Fibroblast of pulmonary artery (primary cell): ENCODE data around the gene BCL2L1.
A peak's percentile ranks its signal among the peaks of the same experiment; 100 is the strongest.

ENCODE experiments used
- DNase-seq: peaks from one replicate; pipeline ENCODE4 v3.0.0-alpha.2; 2010; ENCODE audit warnings: low read depth
- H3K4me3 ChIP-seq: replicated peaks from 2 replicates; pipeline ENCODE4 v1.5.1; 2011; ENCODE audit warnings: low read depth, mild to moderate bottlenecking, control low read depth, low read length, moderate library complexity
- TF ChIP-seq, protein P1 (sequence below): IDR thresholded peaks from 2 replicates; pipeline ENCODE4 v1.5.1; 2011; ENCODE audit warnings: mild to moderate bottlenecking, control low read depth, low read length, inconsistent platforms; ENCODE audit errors: missing control alignments

Gene BCL2L1

DNA sequence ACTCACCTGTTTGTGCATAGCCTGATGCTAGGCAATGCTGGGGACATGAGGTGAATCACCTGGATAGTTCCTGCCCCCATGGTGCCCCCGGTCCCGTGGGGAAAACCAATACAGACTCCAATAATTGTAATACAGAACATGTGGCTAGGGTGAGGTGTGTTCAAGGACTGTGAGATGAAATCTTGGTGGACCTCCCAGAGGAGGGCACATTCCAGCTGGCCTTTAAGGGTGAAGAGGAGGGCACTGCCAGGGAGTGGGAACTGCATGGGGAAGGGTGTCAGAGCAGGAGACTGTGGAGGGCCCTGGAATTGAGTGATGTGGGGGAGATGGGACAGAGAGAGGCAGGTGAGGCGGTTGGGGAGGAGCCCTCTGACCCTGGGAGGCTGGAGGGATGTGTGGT lies 82.4 kb downstream of the BCL2L1 start:
- H3K4me3 ChIP-seq = no peak overlapping the region
- TF ChIP-seq, protein P1, sequence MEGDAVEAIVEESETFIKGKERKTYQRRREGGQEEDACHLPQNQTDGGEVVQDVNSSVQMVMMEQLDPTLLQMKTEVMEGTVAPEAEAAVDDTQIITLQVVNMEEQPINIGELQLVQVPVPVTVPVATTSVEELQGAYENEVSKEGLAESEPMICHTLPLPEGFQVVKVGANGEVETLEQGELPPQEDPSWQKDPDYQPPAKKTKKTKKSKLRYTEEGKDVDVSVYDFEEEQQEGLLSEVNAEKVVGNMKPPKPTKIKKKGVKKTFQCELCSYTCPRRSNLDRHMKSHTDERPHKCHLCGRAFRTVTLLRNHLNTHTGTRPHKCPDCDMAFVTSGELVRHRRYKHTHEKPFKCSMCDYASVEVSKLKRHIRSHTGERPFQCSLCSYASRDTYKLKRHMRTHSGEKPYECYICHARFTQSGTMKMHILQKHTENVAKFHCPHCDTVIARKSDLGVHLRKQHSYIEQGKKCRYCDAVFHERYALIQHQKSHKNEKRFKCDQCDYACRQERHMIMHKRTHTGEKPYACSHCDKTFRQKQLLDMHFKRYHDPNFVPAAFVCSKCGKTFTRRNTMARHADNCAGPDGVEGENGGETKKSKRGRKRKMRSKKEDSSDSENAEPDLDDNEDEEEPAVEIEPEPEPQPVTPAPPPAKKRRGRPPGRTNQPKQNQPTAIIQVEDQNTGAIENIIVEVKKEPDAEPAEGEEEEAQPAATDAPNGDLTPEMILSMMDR = no peak
- DNase-seq = no peak

DNA sequence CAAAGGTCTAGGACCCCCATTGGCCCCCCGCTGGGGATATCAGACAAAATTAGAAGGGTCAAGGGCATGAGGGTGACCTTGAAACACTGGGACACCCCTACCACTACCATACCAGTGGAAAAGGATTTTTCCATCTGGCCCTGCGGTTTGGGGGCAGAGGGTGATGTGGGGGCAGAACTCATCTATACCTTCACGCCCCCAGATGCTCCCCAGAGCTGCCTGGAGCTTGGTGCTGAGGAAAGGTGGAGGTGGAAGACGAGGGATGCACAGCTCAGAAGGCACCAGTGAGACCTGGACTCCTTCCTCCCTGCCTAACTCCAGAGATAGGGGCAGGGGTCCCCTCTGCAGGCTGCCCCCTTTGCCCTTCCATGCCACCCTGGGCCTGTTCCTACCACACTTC lies 83.9 kb downstream of the BCL2L1 start:
- no peak overlapping the region for H3K4me3 ChIP-seq
- TF ChIP-seq, protein P1 = no peak
- DNase-seq = no peak

DNA sequence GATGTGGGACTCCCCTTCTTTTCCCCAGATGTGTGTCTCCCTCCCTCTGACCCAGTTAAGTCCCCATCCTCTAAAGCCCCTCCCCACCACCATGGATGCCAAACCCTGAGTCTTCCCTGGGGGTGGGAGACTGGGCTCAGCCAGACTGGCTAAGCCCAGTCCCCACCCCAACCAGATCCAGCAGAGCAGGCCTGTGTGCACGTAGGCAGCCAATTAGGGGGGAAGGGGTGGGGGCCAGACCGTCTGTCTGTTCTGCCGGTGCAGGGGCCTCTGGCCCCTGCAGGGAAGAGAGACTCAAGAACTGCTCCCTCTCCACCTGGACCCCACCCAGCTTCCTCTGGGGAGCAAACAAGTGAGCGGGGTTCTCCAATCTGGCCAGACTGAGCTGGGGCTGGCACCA lies 84.4 kb downstream of the BCL2L1 start:
- H3K4me3 ChIP-seq = no peak overlapping the region
- no peak for DNase-seq
- TF ChIP-seq, protein P1 = no peak

DNA sequence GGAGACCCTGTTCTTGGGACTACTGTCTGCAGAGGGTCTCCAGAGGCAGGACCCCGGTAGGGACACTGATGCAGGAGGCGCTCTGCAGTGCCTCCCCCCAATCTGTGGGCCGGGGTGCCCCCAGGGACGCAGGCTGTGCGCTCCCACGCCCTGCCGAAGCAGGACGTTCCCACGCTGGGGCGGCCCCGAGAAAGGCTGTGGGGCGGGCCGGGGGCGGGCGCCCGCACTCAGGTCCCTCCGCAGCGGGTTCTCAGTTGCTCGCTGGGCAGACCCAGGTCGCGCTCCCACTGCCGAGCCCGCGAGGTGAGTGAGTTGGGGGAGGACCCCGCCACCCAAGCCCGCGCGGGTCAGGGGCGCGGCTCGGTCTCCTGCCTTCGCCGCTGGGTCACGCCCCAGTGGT lies 85.0 kb downstream of the BCL2L1 start, which contains the start of gene COX4I2:
Gene COX4I2 (plus strand): TSS at position 253 of the 400 bp plus-strand sequence. CDS start 1,106 bp downstream, outside the sequence.
- TF ChIP-seq, protein P1 = no peak
- H3K4me3 ChIP-seq = no peak within 1 kb of the TSS
- DNase-seq = no peak

DNA sequence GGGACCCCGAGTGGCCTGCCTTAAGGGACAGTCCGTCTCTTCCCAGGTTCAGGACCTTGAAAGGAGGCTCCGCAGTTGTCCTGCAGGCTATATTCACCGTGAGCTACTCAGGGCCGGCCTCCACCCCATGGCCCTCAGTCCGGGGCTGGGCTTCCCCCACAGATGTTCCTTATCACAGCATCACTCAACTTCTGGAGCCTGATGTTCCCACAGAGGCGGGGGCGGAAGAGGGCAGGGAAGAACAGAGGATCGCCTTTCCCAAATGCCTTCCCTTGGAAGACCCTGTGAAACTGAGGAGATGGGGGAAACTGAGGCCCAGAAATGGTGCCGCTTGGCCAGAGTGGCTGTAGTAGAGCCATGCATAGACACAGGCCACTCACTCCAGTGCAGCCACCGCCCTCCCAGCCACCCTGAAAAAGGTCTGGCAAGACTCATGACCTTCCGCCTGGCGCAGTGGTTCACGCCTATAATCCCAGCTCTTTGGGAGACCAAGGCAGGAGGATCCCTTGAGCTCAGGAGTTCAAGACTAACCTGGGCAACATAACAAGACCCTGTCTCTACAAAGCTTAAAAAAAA lies 89.2 kb downstream of the BCL2L1 start:
- TF ChIP-seq, protein P1 = no peak
- peak; percentile 25 for DNase-seq
- H3K4me3 ChIP-seq = no peak overlapping the region

DNA sequence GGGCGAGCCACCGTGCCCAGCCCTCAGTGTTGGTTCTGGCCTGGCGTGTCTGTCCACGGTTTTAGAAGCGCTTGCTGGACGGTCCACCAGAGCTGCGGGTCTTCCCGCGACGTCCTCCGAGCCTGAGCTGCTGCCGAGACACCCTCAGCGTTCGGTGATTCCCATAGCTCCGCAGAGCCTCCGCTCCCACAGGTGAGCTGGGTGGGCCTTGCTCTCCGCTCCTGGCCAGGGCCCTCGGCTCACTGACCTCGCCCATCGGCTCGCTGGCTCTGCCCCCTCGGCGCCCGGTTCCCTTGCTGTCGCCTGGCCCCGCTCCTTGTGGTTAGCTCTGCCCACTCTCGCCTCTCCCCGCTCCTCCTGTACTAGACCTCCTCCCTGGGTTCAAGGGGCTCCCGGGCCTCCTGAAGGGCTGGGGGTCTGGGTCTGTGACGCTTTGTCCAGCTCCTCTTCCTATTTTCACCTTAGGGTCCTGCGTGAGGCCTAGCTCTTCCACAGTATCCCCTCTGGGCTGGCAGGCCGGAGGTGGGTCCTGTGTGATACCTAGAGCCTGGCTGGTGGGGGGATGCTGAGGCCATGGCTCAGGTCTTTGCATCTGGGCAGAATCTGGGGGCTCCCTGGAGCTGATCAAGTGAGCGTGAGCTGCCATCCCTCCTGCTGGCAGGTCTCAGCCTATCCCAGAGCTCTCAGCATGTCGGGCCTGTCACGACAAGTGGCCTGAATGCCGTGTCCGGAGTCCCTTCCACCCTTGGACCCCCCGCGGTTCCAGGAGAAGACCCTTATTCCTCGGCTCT lies 89.9 kb downstream of the BCL2L1 start:
- no peak overlapping the region for H3K4me3 ChIP-seq
- TF ChIP-seq, protein P1 = no peak
- no peak for DNase-seq
